Smooth muscle cell (in vitro differentiated cells): ENCODE measurements around the gene DGCR8. TPM values are rescaled to one million over a fixed set of nuclear protein-coding genes. Genes with fewer than 3 reads are reported as not detected.

Source experiments
- DNase-seq: peaks from one replicate; lab custom pipeline; 2025; ENCODE audit not compliant: unreplicated experiment; lab: John Stamatoyannopoulos, UW
- H2AFZ ChIP-seq: fragments of 200-600 bp; sonication (generic); 2 replicates; pipeline ENCODE4 v1.6.0; 2016; ENCODE audit warnings: antibody characterized with exemption, low read depth, mild to moderate bottlenecking
- H3F3A ChIP-seq: fragments of 200-600 bp; sonication (generic); 2 replicates; pipeline ENCODE4 v1.6.0; 2017; ENCODE audit warnings: antibody characterized with exemption, low read depth
- H3K27ac ChIP-seq: fragments of 200-600 bp; sonication (generic); 2 replicates; pipeline ENCODE4 v1.5.1; 2016; ENCODE audit warnings: low read depth, mild to moderate bottlenecking
- H3K27me3 ChIP-seq: fragments of 200-600 bp; sonication (generic); 2 replicates; pipeline ENCODE4 v1.6.1; 2016; ENCODE audit warnings: low read depth, mild to moderate bottlenecking
- H3K36me3 ChIP-seq: fragments of 200-600 bp; sonication (generic); 2 replicates; pipeline ENCODE4 v1.5.1; 2016; ENCODE audit warnings: low read depth
- H3K4me1 ChIP-seq: fragments of 200-600 bp; sonication (generic); 2 replicates; pipeline ENCODE4 v1.5.1; 2016; ENCODE audit warnings: low read depth
- H3K4me2 ChIP-seq: fragments of 200-600 bp; sonication (generic); 2 replicates; pipeline ENCODE4 v1.6.0; 2016; ENCODE audit warnings: mild to moderate bottlenecking
- H3K4me3 ChIP-seq: fragments of 200-600 bp; sonication (generic); 2 replicates; pipeline ENCODE4 v1.5.1; 2016; ENCODE audit warnings: mild to moderate bottlenecking
- H3K79me2 ChIP-seq: fragments of 200-600 bp; sonication (generic); 2 replicates; pipeline ENCODE4 v1.6.0; 2016; ENCODE audit warnings: low read depth, mild to moderate bottlenecking
- H3K9ac ChIP-seq: fragments of 200-600 bp; sonication (generic); 2 replicates; pipeline ENCODE4 v1.6.0; 2016; ENCODE audit warnings: low read depth
- H3K9me3 ChIP-seq: fragments of 200-600 bp; sonication (generic); replicated peaks from 2 replicates; pipeline ENCODE4 v1.5.1; 2016; ENCODE audit warnings: low read depth
- H4K20me1 ChIP-seq: fragments of 200-600 bp; sonication (generic); 2 replicates; pipeline ENCODE4 v1.6.0; 2016; ENCODE audit warnings: low read depth
- WGBS: methylation state at CpG from one replicate; pipeline ENCODE4 v1.1.7; 2016; ENCODE audit warnings: low lambda C conversion rate; 5-methylcytosine and 5-hydroxymethylcytosine counted together
- polyA plus RNA-seq: library from polyadenylated mRNA; unstranded; fragments of >200 nt; fragmentation: Nextera tagmentation; extraction: Ambion mirVana; gene quantifications from 2 replicates; pipeline ENCODE4 v1.2.1, GENCODE V29; 2016
- total RNA-seq: library from RNA; depleted of rRNA; stranded (reverse); fragments of >200 nt; gene quantifications from 2 replicates; pipeline ENCODE4 v1.2.3, GENCODE V29; 2014
- TF ChIP-seq, protein P1 (sequence below): fragments of 200-600 bp; sonication (generic); IDR thresholded peaks from 2 replicates; pipeline ENCODE4 v1.5.1; 2017; ENCODE audit warnings: borderline replicate concordance, mild to moderate bottlenecking, antibody characterized with exemption; ENCODE audit not compliant: insufficient read depth, poor library complexity, severe bottlenecking

The DGCR8 gene
- total RNA-seq: 9.7 and 10.3 TPM in 2 replicates
- 6.5 and 14.6 TPM in 2 replicates for polyA plus RNA-seq

DNA sequence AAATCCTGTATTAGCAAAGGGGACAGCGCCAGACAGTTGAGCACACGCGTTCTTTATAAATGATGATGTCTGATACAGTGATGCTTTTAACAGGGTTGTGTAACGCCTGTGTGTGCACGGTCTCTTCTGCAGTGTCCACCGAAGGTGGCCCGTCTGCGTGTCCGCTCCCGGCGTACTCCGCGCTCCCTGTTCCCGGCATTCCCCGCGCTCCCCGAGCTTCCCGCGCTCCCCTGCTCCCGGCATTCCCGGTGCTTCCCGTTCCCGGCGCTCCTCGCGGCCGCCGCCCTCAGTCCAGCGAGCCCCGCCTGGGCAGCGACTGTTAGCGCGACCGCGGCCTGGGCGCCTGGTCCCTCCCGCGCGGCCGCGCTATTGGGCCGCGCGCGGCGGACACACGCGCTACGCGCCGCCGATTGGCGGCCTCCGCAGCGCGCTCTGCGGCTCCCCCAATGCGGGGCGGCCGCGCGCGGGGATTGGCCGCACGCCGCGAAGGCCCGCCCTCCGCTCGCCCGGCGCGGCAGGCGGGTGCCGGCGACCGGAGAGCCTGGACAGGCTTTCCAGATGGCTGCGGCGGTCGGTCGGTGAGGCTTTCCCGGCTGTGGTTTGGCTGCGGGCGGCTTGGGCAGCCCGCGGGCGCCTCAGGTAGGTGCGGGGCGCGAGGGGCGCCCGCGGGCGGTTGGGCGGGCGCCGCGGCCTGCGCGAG, at the start of gene DGCR8:
Gene DGCR8, plus strand, starts transcription at position 497 of the 700 bp plus-strand sequence. CDS start 5,723 bp downstream, outside the sequence.
- peaks cover 40% of the 10 kb centered on the region for H4K20me1 ChIP-seq
- peak; percentile 68 for DNase-seq

DNA sequence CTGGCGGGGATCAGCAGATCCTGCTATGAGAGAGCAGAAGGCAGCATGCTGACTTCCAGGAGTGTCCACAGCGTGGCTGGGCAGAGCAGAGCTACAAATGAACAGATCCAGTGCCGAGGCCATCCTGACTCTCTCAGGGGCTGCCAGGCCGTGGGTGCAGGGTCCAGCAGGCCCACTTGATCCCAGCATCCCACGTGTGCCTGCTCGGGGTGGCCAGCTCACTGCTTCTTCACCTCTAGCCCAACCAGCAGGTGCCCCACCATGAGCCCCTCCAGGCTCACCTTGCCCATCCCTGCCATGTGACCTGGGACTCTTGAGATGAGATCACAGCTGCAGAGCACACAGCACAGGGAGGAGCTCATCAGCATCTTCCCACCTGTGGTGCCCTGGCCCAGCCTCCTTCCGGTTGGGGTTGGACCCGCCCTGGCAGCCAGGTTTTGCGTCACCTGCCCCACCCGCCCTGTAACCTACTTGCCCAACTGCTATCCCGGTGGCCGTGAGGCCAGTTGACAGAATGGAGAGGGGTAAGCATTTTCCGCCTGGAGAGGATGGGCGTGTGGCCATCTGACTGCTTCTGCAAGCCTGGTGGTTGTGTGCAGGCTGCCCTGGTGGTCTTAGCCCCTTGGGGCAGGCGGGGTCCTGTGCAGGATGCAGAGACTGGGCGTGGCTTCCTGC, 48.2 kb upstream of the DGCR8 start:
- H3K4me3 ChIP-seq: no peak overlapping the region
- TF ChIP-seq, protein P1, sequence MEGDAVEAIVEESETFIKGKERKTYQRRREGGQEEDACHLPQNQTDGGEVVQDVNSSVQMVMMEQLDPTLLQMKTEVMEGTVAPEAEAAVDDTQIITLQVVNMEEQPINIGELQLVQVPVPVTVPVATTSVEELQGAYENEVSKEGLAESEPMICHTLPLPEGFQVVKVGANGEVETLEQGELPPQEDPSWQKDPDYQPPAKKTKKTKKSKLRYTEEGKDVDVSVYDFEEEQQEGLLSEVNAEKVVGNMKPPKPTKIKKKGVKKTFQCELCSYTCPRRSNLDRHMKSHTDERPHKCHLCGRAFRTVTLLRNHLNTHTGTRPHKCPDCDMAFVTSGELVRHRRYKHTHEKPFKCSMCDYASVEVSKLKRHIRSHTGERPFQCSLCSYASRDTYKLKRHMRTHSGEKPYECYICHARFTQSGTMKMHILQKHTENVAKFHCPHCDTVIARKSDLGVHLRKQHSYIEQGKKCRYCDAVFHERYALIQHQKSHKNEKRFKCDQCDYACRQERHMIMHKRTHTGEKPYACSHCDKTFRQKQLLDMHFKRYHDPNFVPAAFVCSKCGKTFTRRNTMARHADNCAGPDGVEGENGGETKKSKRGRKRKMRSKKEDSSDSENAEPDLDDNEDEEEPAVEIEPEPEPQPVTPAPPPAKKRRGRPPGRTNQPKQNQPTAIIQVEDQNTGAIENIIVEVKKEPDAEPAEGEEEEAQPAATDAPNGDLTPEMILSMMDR: no peak
- no peaks in the 10 kb centered on the region for H3K4me1 ChIP-seq
- no peak overlapping the region for H2AFZ ChIP-seq
- no peak for DNase-seq
- H3K27me3 ChIP-seq: no peaks in the 10 kb centered on the region
- H3K9ac ChIP-seq: no peak overlapping the region
- H3K36me3 ChIP-seq: no peaks in the 10 kb centered on the region
- no peaks in the 10 kb centered on the region for H3K79me2 ChIP-seq
- H3K9me3 ChIP-seq: no peaks in the 10 kb centered on the region
- no peak overlapping the region for H3K4me2 ChIP-seq
- H4K20me1 ChIP-seq: peaks cover 83% of the 10 kb centered on the region
- H3K27ac ChIP-seq: no peak overlapping the region
- H3F3A ChIP-seq: no peaks in the 10 kb centered on the region
- 90% methylated on average over 16 of the region's 16 CpGs for WGBS

More for the DNA sequence above, at the start of gene DGCR8:
- H3K4me1 ChIP-seq: peaks cover 19% of the 10 kb centered on the region
- H3K36me3 ChIP-seq: no peaks in the 10 kb centered on the region
- TF ChIP-seq, protein P1: no peak
- WGBS: 1% methylated on average over 76 of the region's 100 CpGs
- peak within 1 kb of the TSS; percentile 83 for H3K27ac ChIP-seq
- peaks cover 5% of the 10 kb centered on the region for H3F3A ChIP-seq
- peak within 1 kb of the TSS; percentile 96 for H3K4me2 ChIP-seq
- no peaks in the 10 kb centered on the region for H3K9me3 ChIP-seq
- peaks cover 45% of the 10 kb centered on the region for H3K79me2 ChIP-seq
- peak within 1 kb of the TSS; percentile 83 for H3K9ac ChIP-seq
- H3K27me3 ChIP-seq: no peaks in the 10 kb centered on the region
- H3K4me3 ChIP-seq: peak within 1 kb of the TSS; percentile 69
- peak within 1 kb of the TSS; percentile 76 for H2AFZ ChIP-seq

DNA sequence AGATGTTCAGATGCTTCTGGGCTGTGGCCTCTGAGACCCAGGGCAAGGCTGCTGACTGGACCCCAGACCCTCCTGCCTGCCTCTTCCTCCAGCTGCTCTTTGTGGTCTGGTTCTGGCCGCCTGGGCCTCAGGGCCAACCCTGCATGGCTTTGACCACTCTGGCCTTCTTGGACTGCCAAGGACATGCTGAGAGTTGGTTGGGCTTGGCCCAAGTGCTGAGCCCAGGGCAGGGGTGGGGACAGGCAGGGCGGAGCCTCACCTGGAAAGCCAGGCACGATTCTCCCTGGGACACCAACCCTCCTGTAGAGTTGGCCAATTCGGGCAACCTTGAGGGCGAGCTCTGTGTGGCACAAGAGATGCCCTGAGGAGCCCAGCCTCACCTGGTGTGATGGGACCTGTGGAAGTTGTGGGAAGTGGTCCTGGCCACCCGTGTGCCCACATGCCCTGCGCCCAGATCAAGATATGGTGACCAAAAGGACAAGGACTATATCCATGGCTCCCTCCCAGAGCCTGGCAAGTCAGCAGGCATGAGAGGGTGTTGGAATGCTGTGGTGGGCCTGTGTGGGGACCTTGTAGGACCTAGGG, 47.5 kb upstream of the DGCR8 start:
- WGBS: 98% methylated on average over 7 of the region's 7 CpGs
- no peak for DNase-seq
- peaks cover 77% of the 10 kb centered on the region for H4K20me1 ChIP-seq
- H3K27ac ChIP-seq: no peak overlapping the region
- H3K36me3 ChIP-seq: no peaks in the 10 kb centered on the region
- no peak overlapping the region for H3K9ac ChIP-seq
- H3K4me3 ChIP-seq: no peak overlapping the region
- H3K9me3 ChIP-seq: no peaks in the 10 kb centered on the region
- no peaks in the 10 kb centered on the region for H3K27me3 ChIP-seq
- H3K4me2 ChIP-seq: no peak overlapping the region
- no peaks in the 10 kb centered on the region for H3K4me1 ChIP-seq
- H3K79me2 ChIP-seq: no peaks in the 10 kb centered on the region
- no peaks in the 10 kb centered on the region for H3F3A ChIP-seq
- H2AFZ ChIP-seq: no peak overlapping the region
- TF ChIP-seq, protein P1: no peak
